Motor neuron (in vitro differentiated cells): ENCODE results near the gene PCSK2. TPM values are rescaled to one million over a fixed set of nuclear protein-coding genes. Genes with fewer than 3 reads are reported as not detected.
A peak's percentile ranks its signal among the peaks of the same experiment; 100 is the strongest.

Source experiments
- ATAC-seq, 8 experiments: fragments of 200-7000 bp; cut with Tn5 transposase; replicated peaks in 6 of 8; 2 replicates each; pipeline ENCODE4 v1.8.0; 2021; ENCODE audit warnings: mild to moderate bottlenecking in 8 of 8, moderate library complexity in 8 of 8
- H3K27ac ChIP-seq, 2 donors: fragments of 250-450 bp; sonication (Bioruptor Pico); 2 replicates each; pipeline ENCODE4 v1.9.0; 2021; ENCODE audit warnings: antibody characterized with exemption in 2 of 2, mild to moderate bottlenecking in 2 of 2, moderate library complexity in 1 of 2
- H3K4me1 ChIP-seq, 2 donors: fragments of 250-450 bp; sonication (Bioruptor Pico); replicated peaks in 1 of 2; 2 replicates each; pipeline ENCODE4 v1.6.1; 2021; ENCODE audit warnings: antibody characterized with exemption in 2 of 2, mild to moderate bottlenecking in 2 of 2, moderate library complexity in 1 of 2
- H3K4me3 ChIP-seq, 5 donors: fragments of 250-450 bp; sonication (Bioruptor Pico); 2 replicates each; pipeline ENCODE4 v1.9.0; 2021; ENCODE audit warnings: antibody characterized with exemption in 5 of 5, mild to moderate bottlenecking in 5 of 5, moderate library complexity in 4 of 5
- WGBS, 10 experiments: fragments of 450-650 bp; shearing (Covaris generic); methylation state at CpG; one replicate each; pipeline ENCODE4 v1.0.0; 2022; 5-methylcytosine and 5-hydroxymethylcytosine counted together
- in situ Hi-C, 9 experiments: fragments of 400-800 bp; cut with MboI; loops; one replicate each; pipeline ENCODE4 v1.15.0; 2021; ENCODE audit warnings: low sequenced_read_pairs in 9 of 9, low pct_unique_long_range_greater_than_20kb in 2 of 9; ENCODE audit not compliant: unreplicated experiment in 9 of 9
- total RNA-seq, 8 experiments: library from RNA; unstranded; fragments of 300-600 nt; gene quantifications; 2 replicates each; pipeline versions ENCODE4 v1.2.3 to v1.2.4, GENCODE V29; 2022

The PCSK2 gene
- total RNA-seq, 8 experiments from 2014 or later: 0.21 to 27.0 (median 7.1) TPM; not detected in 1

DNA sequence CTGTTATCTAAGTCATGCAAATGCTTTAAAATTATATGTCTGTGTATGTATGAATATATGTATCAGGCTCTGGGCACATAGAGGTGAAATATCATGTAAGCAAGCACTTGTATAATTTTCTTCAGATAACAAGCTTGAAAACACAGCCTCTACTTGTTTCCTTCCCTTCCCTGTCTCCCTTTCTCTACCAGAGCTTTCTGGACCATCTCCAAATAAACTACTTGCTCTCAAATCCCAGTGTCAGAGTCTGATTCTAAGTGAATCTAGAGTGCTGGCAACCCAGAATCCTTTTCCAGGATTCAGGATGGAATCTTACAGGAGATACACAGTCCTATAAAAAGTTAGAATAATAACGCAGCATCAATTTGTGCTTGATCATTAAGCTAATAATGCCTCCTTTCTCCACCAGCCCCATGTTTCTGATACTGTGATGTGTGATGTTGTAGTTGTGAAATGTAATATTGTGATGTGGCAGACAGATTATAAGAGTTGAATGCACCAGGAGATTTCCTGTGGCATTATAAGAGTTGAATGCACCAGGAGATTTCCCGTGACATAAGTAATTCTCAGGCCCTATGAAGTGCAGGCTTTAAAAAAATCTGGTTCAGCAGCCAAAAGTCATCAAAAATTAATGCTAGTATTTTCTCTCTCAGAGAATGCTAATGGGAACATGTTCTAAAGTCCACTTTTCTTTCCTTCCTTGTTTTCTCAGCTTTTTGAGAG lies 89.6 kb downstream of the PCSK2 start:
- WGBS, 10 experiments: 14 to 100% (median 56%) methylated on average over 1 to 2 of the region's 2 CpGs; no CpG with 5 or more reads in 2 of the 10 experiments
- in situ Hi-C loops: no loop called here
- Histone ChIP-seq H3K4me1 (peaks cover 30 to 36% of the 10 kb centered on the region in 2 donors), H3K27ac (no peak overlapping the region), H3K4me3 (no peak overlapping the region)
- no peak for ATAC-seq

GRCh38 chr20:17317341-17317740 lies 90.5 kb downstream of the PCSK2 start:
- Histone ChIP-seq H3K4me3 (no peak overlapping the region), H3K27ac (no peak overlapping the region), H3K4me1 (peaks cover 30 to 36% of the 10 kb centered on the region in 2 donors)
- WGBS, 10 experiments: 0 to 40% (median 20%) methylated on average over 1 to 2 of the region's 2 CpGs; no CpG with 5 or more reads in 1 of the 10 experiments
- in situ Hi-C loops: no loop called here
- ATAC-seq: peak in 2 of 8 experiments; percentile 57 to 63

DNA sequence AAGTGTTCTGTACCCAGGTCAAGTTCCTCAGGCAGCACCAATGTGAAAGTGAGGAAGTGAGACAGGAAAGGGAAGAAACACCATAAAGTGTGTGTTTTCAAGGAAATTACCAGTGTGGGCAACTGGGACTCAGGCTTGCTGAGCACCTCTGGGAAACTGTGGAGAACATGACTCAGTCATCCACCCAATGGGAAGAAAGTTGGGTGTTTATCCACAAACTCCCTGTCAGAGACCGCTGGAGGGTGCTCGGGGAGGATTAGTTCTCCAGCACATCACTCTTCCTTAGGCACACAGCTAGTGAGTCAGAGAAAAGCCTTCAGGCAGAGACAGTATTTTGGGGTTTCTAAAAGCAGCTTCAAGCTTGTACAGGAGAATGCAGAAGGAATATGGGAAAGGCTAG lies 93.6 kb downstream of the PCSK2 start:
- in situ Hi-C loops: no loop called here
- Histone ChIP-seq H3K4me3 (no peak overlapping the region), H3K4me1 (peaks cover 15 to 20% of the 10 kb centered on the region in 2 donors), H3K27ac (no peak overlapping the region)
- peak in 1 of 8 experiments; percentile 16 for ATAC-seq
- WGBS, 10 experiments: 94% methylated on average over 2 of the region's 2 CpGs; no CpG with 5 or more reads in 9 of the 10 experiments

DNA sequence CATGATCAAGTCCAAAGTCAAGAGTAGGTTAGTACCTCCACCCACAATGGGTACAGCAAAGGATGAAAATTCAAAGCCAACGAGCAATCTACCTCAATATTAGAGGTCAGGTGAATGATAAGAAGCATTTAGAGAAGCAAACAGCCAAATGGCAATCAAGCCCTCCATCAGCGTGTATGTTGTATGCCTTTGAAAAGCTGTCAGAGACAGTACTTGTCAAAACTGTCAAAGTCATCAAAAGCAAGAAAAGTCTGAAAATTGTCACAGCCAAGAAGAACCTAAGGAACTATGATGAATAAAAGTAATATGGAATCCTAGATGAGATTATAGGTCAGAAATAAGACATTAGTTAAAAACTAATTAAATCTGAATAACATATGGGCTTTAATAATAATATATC lies 99.3 kb downstream of the PCSK2 start:
- in situ Hi-C loops: no loop called here
- ATAC-seq: no peak

GRCh38 chr20:17327185-17328148 lies 100.6 kb downstream of the PCSK2 start:
- H3K27ac ChIP-seq: no peak overlapping the region
- in situ Hi-C loops: no loop called here
- WGBS, 10 experiments: 17 to 96% (median 61%) methylated on average over 4 to 21 of the region's 28 CpGs
- H3K4me3 ChIP-seq: no peak overlapping the region
- peaks cover 8 to 9% of the 10 kb centered on the region in 2 donors for H3K4me1 ChIP-seq
- ATAC-seq: peak in 4 of 8 experiments; percentile 52 to 93 (median 76)

More for the DNA sequence above, 99.3 kb downstream of the PCSK2 start:
- Histone ChIP-seq H3K27ac (no peak overlapping the region), H3K4me3 (no peak overlapping the region), H3K4me1 (peaks cover 8 to 9% of the 10 kb centered on the region in 2 donors)
- WGBS, 10 experiments: 14 to 100% (median 67%) methylated on average over 1 to 2 of the region's 2 CpGs; no CpG with 5 or more reads in 1 of the 10 experiments

GRCh38 chr20:17334932-17335331 lies 108.1 kb downstream of the PCSK2 start:
- no peak overlapping the region for H3K4me3 ChIP-seq
- no peaks in the 10 kb centered on the region for H3K4me1 ChIP-seq
- in situ Hi-C loops: no loop called here
- ATAC-seq: no peak
- WGBS, 10 experiments: 35 to 100% (median 67%) methylated on average over 1 to 5 of the region's 5 CpGs; no CpG with 5 or more reads in 1 of the 10 experiments
- H3K27ac ChIP-seq: no peak overlapping the region

DNA sequence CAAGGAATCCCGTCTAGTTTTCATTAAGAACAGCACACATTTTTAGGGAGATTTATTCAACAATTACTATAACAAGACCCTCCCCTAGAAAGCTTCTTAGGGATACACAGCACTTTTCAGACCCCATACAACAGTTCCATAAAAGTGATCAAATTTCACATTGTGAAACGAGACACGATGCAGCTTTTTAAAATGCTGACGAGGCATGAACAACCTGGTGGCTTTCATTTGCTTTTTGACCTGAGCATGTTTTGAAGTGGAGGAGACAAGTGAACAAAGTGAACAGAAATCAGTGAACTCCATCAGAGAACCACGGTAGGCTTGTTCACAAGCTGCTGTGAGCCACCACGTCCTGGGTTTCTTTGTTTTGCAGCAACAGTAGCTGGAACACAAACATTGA lies 112.2 kb downstream of the PCSK2 start:
- Histone ChIP-seq H3K4me3 (no peak overlapping the region), H3K27ac (no peak overlapping the region), H3K4me1 (peaks cover 4 to 9% of the 10 kb centered on the region in 2 donors)
- 14 to 82% (median 68%) methylated on average over 4 to 6 of the region's 6 CpGs; no CpG with 5 or more reads in 4 of the 10 experiments for WGBS, 10 experiments
- in situ Hi-C loops: no loop called here
- no peak for ATAC-seq

DNA sequence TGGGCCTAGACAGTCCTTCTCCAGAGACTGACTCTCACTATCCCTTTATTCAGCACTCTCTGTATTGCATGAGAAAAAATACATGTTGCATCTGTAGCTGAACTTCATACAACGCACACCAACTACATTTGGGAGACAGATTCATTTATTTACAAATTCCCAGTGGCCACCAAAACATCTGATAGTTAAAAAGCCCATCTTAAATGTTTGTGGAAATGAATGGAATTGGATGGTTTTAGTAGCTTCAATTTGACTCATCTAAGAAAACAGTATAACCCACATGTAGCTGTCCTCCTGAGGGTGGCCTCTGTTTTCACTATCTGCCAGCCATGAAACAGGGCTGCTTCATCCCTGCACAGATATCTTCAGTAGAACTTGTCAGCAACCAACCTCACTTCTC lies 116.3 kb downstream of the PCSK2 start:
- Histone ChIP-seq H3K27ac (no peak overlapping the region), H3K4me1 (peaks cover 13 to 26% of the 10 kb centered on the region in 2 donors), H3K4me3 (no peak overlapping the region)
- no peak for ATAC-seq
- in situ Hi-C loops: no loop called here
- 0 to 100% (median 88%) methylated on average over 1 of the region's 1 CpG; no CpG with 5 or more reads in 4 of the 10 experiments for WGBS, 10 experiments

GRCh38 chr20:17343656-17344452 lies 117.0 kb downstream of the PCSK2 start:
- peak in 6 of 8 experiments; percentile 53 to 98 (median 94) for ATAC-seq
- in situ Hi-C loops: no loop called here
- 0 to 67% (median 21%) methylated on average over 1 to 13 of the region's 13 CpGs for WGBS, 10 experiments
- Histone ChIP-seq H3K4me3 (no peak overlapping the region), H3K27ac (no peak overlapping the region), H3K4me1 (peaks cover 13 to 26% of the 10 kb centered on the region in 2 donors)

DNA sequence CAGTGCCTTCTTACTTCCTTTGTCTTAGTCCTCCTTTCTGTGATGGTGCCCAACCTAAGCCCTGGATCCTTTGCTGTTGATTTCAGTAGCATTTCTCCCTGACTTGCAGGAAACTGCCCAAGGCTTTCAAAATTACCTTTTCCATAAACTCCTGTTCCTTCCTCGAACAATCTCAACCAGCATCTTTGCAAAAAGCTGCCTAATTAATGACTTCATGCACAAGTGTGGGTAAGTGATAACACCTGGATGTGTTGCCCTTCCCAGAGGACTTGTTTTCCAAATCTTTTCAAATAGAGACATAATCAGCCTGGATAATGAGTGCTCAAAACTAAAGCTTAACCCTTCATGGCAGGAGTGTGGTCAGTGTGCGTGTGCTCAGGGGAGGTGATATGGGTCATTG lies 118.0 kb downstream of the PCSK2 start:
- Histone ChIP-seq H3K27ac (no peak overlapping the region), H3K4me1 (peaks cover 13 to 26% of the 10 kb centered on the region in 2 donors), H3K4me3 (no peak overlapping the region)
- ATAC-seq: no peak
- WGBS, 10 experiments: 42 to 100% (median 71%) methylated on average over 1 to 2 of the region's 2 CpGs; no CpG with 5 or more reads in 5 of the 10 experiments
- in situ Hi-C loops: no loop called here

- peaks cover 13 to 30% of the 10 kb centered on the region in 2 donors for H3K4me1 ChIP-seq
- WGBS, 10 experiments: 0 to 100% (median 80%) methylated on average over 1 to 2 of the region's 2 CpGs; no CpG with 5 or more reads in 2 of the 10 experiments
- no peak overlapping the region for H3K4me3 ChIP-seq
- no peak overlapping the region for H3K27ac ChIP-seq
- in situ Hi-C loops: no loop called here
- ATAC-seq: no peak
Observed at GRCh38 chr20:17345321-17345720, 118.5 kb downstream of the PCSK2 start.

DNA sequence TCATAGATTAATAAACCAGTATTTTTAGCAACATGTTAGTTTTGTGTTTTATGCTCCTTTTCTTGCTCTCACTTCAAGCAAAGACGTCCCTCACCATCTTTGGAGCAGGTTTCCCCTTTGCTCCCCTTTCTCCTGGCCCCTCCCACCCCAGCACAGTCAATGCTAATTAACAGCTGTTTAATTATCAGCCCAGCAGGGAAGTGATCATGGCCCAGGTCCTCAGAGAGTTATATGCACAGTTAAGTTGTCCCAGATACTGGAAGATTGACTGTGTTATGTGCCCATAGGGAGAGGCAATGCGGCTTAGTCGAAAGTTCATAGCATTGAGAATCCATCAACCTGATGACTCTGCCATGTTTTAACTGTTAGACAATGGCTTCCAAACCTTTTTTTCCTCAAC lies 123.5 kb downstream of the PCSK2 start:
- Histone ChIP-seq H3K4me3 (no peak overlapping the region), H3K27ac (no peak overlapping the region), H3K4me1 (peaks cover 0 to 9% of the 10 kb centered on the region in 2 donors)
- WGBS, 10 experiments: 0 to 100% (median 72%) methylated on average over 1 to 3 of the region's 3 CpGs; no CpG with 5 or more reads in 7 of the 10 experiments
- in situ Hi-C loops: no loop called here
- no peak for ATAC-seq
